GM18507 (cell line): ENCODE measurements around the gene DSC1.
"Not testable (repeated sequence)": the region's sequence is repeated elsewhere in the genome, so short reads cannot be mapped to it uniquely, and the experiment has no call there.

Source experiments
- DNase-seq: peaks from one replicate; pipeline ENCODE4 v3.0.0; 2011; ENCODE audit warnings: low read depth; ENCODE audit not compliant: insufficient read length; ENCODE audit errors: extremely low spot score
- FAIRE-seq: peaks from 2 replicates; lab custom pipeline; 2011; peaks lifted over from hg19 to GRCh38; lab: Jason Lieb, UNC

Gene DSC1

GRCh38 chr18:31183302-31183701, 20.6 kb upstream of the DSC1 start:
- FAIRE-seq (no peak), DNase-seq (no peak)

GRCh38 chr18:31177369-31177768, 14.7 kb upstream of the DSC1 start:
- not testable (repeated sequence) for DNase-seq, FAIRE-seq

GRCh38 chr18:31176531-31176930, 13.9 kb upstream of the DSC1 start:
- DNase-seq (no peak), FAIRE-seq (no peak)

GRCh38 chr18:31171144-31171839, 8.6 kb upstream of the DSC1 start:
- FAIRE-seq (no peak), DNase-seq (no peak)

GRCh38 chr18:31170335-31170734, 7.7 kb upstream of the DSC1 start:
- DNase-seq: no peak
- no peak for FAIRE-seq

- DNase-seq (no peak), FAIRE-seq (no peak)
Observed at GRCh38 chr18:31162419-31162793, 250 bp downstream of the DSC1 start.

GRCh38 chr18:31161757-31162418, 768 bp downstream of the DSC1 start:
- DNase-seq (no peak), FAIRE-seq (no peak)

GRCh38 chr18:31156821-31157763, 5.6 kb downstream of the DSC1 start:
- DNase-seq (no peak), FAIRE-seq (no peak)

GRCh38 chr18:31155498-31155897, 7.2 kb downstream of the DSC1 start:
- no peak for DNase-seq
- FAIRE-seq: no peak

- DNase-seq (no peak), FAIRE-seq (no peak)
Observed at GRCh38 chr18:31154181-31154580, 8.5 kb downstream of the DSC1 start.

- FAIRE-seq: no peak
- DNase-seq: no peak
Observed at GRCh38 chr18:31149351-31149750, 13.3 kb downstream of the DSC1 start.

GRCh38 chr18:31148600-31148999, 14.1 kb downstream of the DSC1 start:
- DNase-seq (no peak), FAIRE-seq (no peak)

GRCh38 chr18:31146809-31147208, 15.8 kb downstream of the DSC1 start:
- no peak for DNase-seq

GRCh38 chr18:31143025-31143424, 19.6 kb downstream of the DSC1 start:
- FAIRE-seq (no peak), DNase-seq (no peak)

More at GRCh38 chr18:31146809-31147208, 15.8 kb downstream of the DSC1 start:
- FAIRE-seq: no peak

- DNase-seq (no peak), FAIRE-seq (no peak)
Observed at GRCh38 chr18:31138709-31139108, 23.9 kb downstream of the DSC1 start.

GRCh38 chr18:31134988-31135529, 27.6 kb downstream of the DSC1 start:
- FAIRE-seq (peak; percentile 44), DNase-seq (no peak)

- FAIRE-seq (no peak), DNase-seq (no peak)
Observed at GRCh38 chr18:31129398-31130115, 33.1 kb downstream of the DSC1 start.

GRCh38 chr18:31125878-31126277, 36.8 kb downstream of the DSC1 start:
- DNase-seq (no peak), FAIRE-seq (no peak)

GRCh38 chr18:31123125-31123524, 39.5 kb downstream of the DSC1 start:
- DNase-seq, FAIRE-seq: not testable (repeated sequence)
